Subcutaneous adipose tissue (tissue), 4 donors: Measurements from ENCODE around the gene P2RX6. TPM values are rescaled to one million over a fixed set of nuclear protein-coding genes. Genes with fewer than 3 reads are reported as not detected.

Experiments
- total RNA-seq, 4 donors: library from RNA; depleted of rRNA; stranded (reverse); fragments of >200 nt; gene quantifications; one replicate each; pipeline ENCODE4 v1.1.0, GENCODE V29; 2016
- TF ChIP-seq, protein P1 (sequence below): fragments of 450-650 bp; IDR thresholded peaks from one replicate; pipeline ENCODE4 v1.5.1; 2016; ENCODE audit warnings: low read depth, mild to moderate bottlenecking, control low read depth, antibody characterized with exemption, moderate library complexity

The P2RX6 gene
- total RNA-seq, 4 donors from 2014 or later, result 0.49 to 3.7 (median 1.2) TPM

DNA sequence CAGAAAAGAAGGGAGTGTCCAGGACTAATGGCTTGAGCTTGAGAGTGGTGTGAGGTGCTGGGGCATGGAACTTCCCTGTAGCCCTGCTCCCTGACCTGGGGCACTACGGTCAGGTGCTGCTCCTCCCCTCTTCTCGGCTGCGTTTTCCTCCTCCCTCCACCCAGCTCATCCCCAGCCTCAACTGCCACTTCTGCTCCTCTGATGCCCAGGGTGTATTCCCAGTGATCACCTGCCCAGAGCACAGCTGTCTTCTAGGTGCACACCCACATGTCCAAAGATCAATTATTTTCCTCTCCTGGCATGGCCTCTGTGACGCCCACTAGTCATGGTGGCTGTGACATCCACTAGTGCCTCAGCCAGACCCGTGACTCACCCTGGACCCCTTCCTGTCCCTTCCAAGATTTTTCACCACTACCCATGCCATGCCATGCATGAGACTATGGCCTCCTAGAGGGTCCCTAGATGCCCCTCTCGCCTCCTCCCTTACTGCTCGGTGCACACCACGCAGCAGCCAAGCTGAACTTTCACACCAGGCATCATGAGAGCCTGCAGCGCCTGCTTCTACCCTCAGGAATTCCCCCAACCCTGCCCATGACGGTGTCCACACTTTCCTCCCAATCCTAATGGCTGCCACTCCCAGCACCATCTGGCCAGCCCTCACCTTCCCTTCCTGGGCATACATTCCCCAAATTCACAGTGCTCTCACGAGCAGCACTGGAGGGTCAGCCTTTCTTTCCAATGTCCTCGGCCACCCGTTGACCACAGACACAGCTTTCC, 1.9 kb downstream of the P2RX6 start:
- TF ChIP-seq, protein P1, sequence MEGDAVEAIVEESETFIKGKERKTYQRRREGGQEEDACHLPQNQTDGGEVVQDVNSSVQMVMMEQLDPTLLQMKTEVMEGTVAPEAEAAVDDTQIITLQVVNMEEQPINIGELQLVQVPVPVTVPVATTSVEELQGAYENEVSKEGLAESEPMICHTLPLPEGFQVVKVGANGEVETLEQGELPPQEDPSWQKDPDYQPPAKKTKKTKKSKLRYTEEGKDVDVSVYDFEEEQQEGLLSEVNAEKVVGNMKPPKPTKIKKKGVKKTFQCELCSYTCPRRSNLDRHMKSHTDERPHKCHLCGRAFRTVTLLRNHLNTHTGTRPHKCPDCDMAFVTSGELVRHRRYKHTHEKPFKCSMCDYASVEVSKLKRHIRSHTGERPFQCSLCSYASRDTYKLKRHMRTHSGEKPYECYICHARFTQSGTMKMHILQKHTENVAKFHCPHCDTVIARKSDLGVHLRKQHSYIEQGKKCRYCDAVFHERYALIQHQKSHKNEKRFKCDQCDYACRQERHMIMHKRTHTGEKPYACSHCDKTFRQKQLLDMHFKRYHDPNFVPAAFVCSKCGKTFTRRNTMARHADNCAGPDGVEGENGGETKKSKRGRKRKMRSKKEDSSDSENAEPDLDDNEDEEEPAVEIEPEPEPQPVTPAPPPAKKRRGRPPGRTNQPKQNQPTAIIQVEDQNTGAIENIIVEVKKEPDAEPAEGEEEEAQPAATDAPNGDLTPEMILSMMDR, result no peak

DNA sequence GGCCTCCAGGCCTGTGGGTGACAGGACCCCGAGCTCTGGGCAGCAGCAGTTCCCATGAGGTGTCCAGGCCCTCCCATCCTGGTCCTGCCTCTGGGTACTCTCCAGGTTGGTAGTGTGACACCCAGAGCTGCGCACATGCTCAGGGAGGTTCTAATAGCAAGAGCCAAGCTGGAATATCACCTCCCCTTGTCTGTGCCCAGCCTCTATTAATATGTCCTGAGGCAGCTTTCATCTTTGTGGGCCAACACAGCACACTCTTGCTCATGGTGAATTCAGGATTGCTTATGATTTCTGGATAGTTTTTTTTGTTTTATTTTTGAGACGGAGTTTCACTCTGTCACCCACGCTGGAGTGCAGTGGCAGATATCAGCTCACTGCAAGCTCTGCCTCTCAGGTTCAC, 3.3 kb downstream of the P2RX6 start:
- TF ChIP-seq, protein P1, result no peak

DNA sequence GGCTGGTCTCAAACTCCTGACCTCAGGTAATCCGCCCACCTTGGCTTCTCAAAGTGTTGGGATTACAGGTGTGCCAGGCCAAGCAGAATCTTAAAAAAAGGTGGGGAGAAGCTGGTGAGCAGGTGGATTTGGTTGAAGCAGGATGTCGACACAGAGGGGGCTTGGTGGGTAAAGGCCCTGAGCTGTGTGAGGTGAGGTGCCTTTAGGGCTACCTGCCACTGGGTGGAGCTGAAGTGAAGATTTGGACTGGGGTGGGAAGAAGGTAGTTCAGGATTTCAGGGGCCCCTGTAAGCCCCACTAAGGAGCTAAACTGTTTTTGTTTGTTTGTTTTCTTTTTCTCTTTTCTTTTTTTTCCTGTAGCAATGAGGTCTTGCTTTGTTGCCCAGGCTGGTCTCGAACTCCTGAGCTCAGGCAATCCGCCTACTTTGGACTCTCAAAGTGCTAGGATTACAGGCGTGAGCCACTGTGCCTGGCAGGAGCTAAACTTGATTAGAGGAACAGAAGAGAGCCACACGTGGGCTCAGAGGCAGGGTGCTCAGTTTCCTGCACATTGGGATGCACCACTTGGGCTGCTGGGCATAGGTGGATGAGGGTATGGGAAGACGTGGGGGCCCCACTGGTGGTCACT, 6.0 kb downstream of the P2RX6 start:
- TF ChIP-seq, protein P1, result no peak

DNA sequence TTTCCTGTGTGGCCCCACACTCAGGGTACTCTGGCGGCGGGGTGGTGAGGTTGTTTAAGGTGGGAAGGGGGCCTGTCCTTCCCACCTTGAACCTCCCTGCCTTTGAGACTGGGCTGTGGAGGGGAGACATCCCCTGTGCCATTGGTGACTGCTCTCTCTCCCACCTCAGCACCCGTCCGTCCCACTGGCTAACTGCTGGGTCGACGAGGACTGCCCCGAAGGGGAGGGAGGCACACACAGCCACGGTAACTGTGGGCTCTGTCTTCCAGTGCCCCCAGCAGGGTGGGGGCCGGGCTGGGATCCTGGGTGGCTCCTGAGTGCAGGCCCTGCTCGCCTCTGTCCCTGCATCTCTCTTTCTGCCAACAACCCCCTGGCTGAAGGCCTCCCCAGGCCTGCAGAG, 7.5 kb downstream of the P2RX6 start:
- TF ChIP-seq, protein P1, result no peak

DNA sequence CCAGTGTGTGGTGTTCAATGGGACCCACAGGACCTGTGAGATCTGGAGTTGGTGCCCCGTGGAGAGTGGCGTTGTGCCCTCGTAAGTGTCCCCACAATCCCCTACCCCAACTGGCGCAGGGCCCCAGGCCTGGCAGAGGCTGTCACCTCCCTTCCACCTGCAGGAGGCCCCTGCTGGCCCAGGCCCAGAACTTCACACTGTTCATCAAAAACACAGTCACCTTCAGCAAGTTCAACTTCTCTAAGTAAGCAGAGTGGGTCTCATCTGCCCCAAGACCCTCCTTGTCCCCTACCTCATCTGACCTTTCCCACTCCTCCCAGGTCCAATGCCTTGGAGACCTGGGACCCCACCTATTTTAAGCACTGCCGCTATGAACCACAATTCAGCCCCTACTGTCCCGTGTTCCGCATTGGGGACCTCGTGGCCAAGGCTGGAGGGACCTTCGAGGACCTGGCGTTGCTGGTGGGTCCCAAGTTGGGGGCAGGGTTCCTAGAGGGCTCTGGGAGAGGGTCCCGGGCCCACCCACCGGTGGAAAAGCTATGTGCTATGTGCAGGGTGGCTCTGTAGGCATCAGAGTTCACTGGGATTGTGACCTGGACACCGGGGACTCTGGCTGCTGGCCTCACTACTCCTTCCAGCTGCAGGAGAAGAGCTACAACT, 8.1 kb downstream of the P2RX6 start:
- TF ChIP-seq, protein P1, result no peak

DNA sequence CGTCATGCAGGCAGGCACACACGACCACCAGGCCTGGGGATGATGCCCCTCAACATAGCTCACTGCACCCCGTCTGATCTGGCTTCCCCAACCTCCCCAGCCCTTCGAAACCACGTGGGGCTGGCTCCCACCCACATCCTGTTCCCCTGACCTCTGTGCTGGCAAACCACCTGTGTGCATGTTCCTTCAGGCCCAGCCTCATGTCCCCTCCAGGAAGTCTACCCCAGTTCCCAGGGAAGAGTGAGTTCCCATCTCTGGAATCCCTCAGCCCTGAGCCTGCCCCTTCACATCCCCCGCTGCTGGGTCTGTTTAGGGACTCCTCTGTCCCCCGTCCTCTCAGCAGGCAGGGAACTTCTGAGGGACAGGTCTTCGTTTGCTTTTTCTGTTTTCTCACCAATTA, 10.3 kb downstream of the P2RX6 start:
- TF ChIP-seq, protein P1, result no peak
